ENCODE measurements around the gene CBR1. TPM values are rescaled to one million over a fixed set of nuclear protein-coding genes. Genes with fewer than 3 reads are reported as not detected.
"Not testable (repeated sequence)": the region's sequence is repeated elsewhere in the genome, so short reads cannot be mapped to it uniquely, and the experiment has no call there.

The CBR1 gene
- total RNA-seq, 1 experiment from 2014 or later, result 140 TPM

- DNase-seq (ENCODE audit: extremely low read depth, low read depth), result no peak
Observed at GRCh38 chr21:36047139-36047538, 22.7 kb upstream of the CBR1 start.

- DNase-seq (ENCODE audit: extremely low read depth, low read depth), result no peak
Observed at GRCh38 chr21:36048357-36048756, 21.5 kb upstream of the CBR1 start.

- DNase-seq (ENCODE audit: extremely low read depth, low read depth), result no peak
Observed at GRCh38 chr21:36052860-36053714, 16.7 kb upstream of the CBR1 start.

- DNase-seq (ENCODE audit: extremely low read depth, low read depth), result no peak
Observed at GRCh38 chr21:36053715-36054062, 16.1 kb upstream of the CBR1 start.

- DNase-seq (ENCODE audit: extremely low read depth, low read depth), result no peak
Observed at GRCh38 chr21:36055551-36055950, 14.3 kb upstream of the CBR1 start.

GRCh38 chr21:36059823-36060158 is 10.0 kb upstream of the CBR1 start:
- DNase-seq (ENCODE audit: extremely low read depth, low read depth), result peak; percentile 12

GRCh38 chr21:36060159-36060921 is 9.5 kb upstream of the CBR1 start, which contains the start of gene SETD4:
Gene SETD4, minus strand, starts transcription at chr21:36060526. Its CDS starts 1,638 bp downstream, at chr21:36058888.
- DNase-seq (ENCODE audit: extremely low read depth, low read depth), result peak; percentile 86

- no peak for DNase-seq (ENCODE audit: extremely low read depth, low read depth)
Observed at GRCh38 chr21:36061445-36061844, 8.4 kb upstream of the CBR1 start.

- DNase-seq (ENCODE audit: extremely low read depth, low read depth), result no peak
Observed at GRCh38 chr21:36063375-36064084, 6.3 kb upstream of the CBR1 start.

GRCh38 chr21:36064085-36064460 is 5.8 kb upstream of the CBR1 start:
- DNase-seq (ENCODE audit: extremely low read depth, low read depth), result no peak

- DNase-seq (ENCODE audit: extremely low read depth, low read depth), result no peak
Observed at GRCh38 chr21:36065497-36066036, 4.3 kb upstream of the CBR1 start.

GRCh38 chr21:36068748-36069398 is 951 bp upstream of the CBR1 start:
- no peak for DNase-seq (ENCODE audit: extremely low read depth, low read depth)

- DNase-seq (ENCODE audit: extremely low read depth, low read depth), result no peak
Observed at GRCh38 chr21:36070999-36071398, 1.2 kb downstream of the CBR1 start.

- DNase-seq (ENCODE audit: extremely low read depth, low read depth), result no peak
Observed at GRCh38 chr21:36072453-36073162, 2.8 kb downstream of the CBR1 start.

GRCh38 chr21:36073181-36073580 is 3.4 kb downstream of the CBR1 start:
- no peak for DNase-seq (ENCODE audit: extremely low read depth, low read depth)

GRCh38 chr21:36073911-36074310 is 4.1 kb downstream of the CBR1 start:
- not testable (repeated sequence) for DNase-seq (ENCODE audit: extremely low read depth, low read depth)

- no peak for DNase-seq (ENCODE audit: extremely low read depth, low read depth)
Observed at GRCh38 chr21:36075171-36075570, 5.3 kb downstream of the CBR1 start.

GRCh38 chr21:36075953-36076352 is 6.1 kb downstream of the CBR1 start:
- no peak for DNase-seq (ENCODE audit: extremely low read depth, low read depth)

- DNase-seq (ENCODE audit: extremely low read depth, low read depth), result peak; percentile 16
Observed at GRCh38 chr21:36076878-36077655, 7.2 kb downstream of the CBR1 start.
